Activated naive CD8-positive, alpha-beta T cell treated with anti-CD3 and anti-CD28 coated beads, Interleukin-2, amount 50 U/mL, for 24 hours (primary cell): ENCODE results near the gene SORCS2.

ENCODE experiments used
- ATAC-seq: fragments of 150-1000 bp; cut with Tn5 transposase; one replicate; pipeline ENCODE4 v1.10.0; 2021
- DNase-seq: peaks from one replicate; pipeline ENCODE4 v3.0.0; 2021
- H3K27ac Mint-ChIP-seq: one replicate; pipeline ENCODE4 v1.8.0; 2021; ENCODE audit warnings: mild to moderate bottlenecking, mixed read lengths
- H3K27me3 Mint-ChIP-seq: one replicate; pipeline ENCODE4 v1.8.0; 2021; ENCODE audit warnings: mixed read lengths
- H3K36me3 Mint-ChIP-seq: one replicate; pipeline ENCODE4 v1.8.0; 2021; ENCODE audit warnings: low read depth, mixed read lengths
- H3K4me1 Mint-ChIP-seq: one replicate; pipeline ENCODE4 v1.8.0; 2021; ENCODE audit warnings: mixed read lengths
- H3K4me3 Mint-ChIP-seq: one replicate; pipeline ENCODE4 v1.8.0; 2021; ENCODE audit warnings: mild to moderate bottlenecking, moderate library complexity, mixed read lengths
- H3K9me3 Mint-ChIP-seq: one replicate; pipeline ENCODE4 v1.8.0; 2021; ENCODE audit warnings: mixed read lengths

Gene SORCS2

DNA sequence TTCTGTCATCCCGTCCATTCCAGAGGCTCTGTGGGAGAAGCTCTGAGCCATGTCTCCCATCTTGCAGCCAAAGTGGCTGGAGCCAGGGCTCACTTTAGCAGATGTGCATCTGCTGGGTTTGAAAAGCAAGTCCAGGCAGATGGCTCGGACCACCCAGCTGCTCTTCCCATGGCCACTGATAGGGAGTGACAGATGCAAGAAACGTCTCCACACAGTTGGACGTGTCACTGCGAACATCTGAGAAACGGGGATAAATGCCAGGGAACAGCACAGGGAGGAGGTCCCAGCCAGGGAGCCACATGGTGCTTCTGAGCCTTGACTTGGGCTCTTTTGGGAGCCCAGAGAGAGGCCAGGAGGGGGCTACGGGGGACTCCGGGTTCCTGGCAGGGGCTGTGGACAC lies 505.0 kb downstream of the SORCS2 start:
- no peak for DNase-seq
- Mint-ChIP-seq H3K27ac (no peak overlapping the region), H3K27me3 (peaks cover 3% of the 10 kb centered on the region), H3K4me3 (no peak overlapping the region), H3K9me3 (no peaks in the 10 kb centered on the region), H3K4me1 (no peaks in the 10 kb centered on the region), H3K36me3 (no peaks in the 10 kb centered on the region)
- no peak for ATAC-seq

DNA sequence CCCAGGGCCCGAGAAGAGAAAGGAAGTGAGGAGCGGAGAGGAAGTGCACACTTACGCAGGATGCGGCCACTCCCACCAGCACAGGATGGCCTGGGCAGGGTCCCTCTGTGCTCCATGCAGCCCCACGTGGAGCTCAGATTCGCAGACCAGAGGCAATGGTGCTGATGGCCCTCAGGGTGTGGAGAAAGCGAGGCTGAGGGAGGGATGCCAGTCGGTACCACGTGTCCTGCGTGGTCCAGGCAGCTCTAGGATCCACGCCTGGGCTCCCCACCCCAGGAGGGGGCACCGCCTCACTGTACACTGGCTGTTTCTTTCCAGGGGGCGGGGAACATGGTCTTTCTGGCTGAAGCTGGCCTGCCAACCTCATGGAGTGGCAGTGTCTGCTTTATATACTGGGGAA lies 505.5 kb downstream of the SORCS2 start:
- DNase-seq (no peak), ATAC-seq (no peak)
- H3K27ac Mint-ChIP-seq = no peak overlapping the region
- no peaks in the 10 kb centered on the region for H3K36me3 Mint-ChIP-seq
- no peaks in the 10 kb centered on the region for H3K9me3 Mint-ChIP-seq
- no peak overlapping the region for H3K4me3 Mint-ChIP-seq
- H3K4me1 Mint-ChIP-seq = no peaks in the 10 kb centered on the region
- H3K27me3 Mint-ChIP-seq = peaks cover 3% of the 10 kb centered on the region

DNA sequence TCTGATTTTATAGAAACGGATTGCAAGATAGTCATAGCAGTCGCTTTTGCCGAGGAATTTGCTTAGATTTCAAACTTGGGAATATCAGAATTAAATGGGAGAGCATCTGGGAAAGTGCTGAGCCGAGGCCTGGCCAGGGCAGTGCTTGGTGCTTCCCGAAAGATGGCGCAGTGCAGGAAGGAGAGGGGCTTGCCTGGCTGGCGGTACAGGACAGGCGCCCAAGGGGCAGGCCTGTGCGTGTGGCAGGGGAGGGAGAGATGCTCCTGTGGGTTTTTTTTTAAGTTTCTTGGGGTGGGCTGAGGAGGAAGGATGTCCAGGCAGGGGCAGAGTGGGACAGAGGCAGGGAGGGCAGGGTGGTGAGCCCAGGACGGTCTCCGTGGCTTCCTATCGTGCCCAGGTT lies 506.2 kb downstream of the SORCS2 start:
- Mint-ChIP-seq H3K27ac (no peak overlapping the region), H3K4me3 (no peak overlapping the region), H3K4me1 (no peaks in the 10 kb centered on the region), H3K9me3 (no peaks in the 10 kb centered on the region), H3K36me3 (no peaks in the 10 kb centered on the region), H3K27me3 (peaks cover 3% of the 10 kb centered on the region)
- no peak for DNase-seq
- no peak for ATAC-seq

DNA sequence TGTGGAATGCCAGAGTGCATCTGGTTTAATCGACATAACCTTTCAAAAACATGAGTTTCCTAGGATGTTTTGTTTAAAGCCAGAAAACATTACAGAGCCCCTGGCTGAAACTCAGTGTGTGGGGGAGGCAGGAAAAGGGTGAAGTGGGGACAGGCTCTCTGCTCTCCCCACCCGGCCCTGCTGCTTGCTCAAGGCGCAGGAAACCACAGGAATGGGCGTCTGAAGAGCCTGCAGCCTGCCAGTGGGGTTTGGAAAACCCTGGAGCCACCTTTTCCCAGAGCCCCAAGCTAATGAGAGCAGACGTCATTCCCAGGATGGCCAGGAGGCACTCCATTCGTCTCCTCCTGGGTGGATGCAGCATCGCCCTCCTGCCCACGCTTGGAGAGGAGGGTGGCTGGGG lies 506.7 kb downstream of the SORCS2 start:
- Mint-ChIP-seq H3K4me1 (no peaks in the 10 kb centered on the region), H3K4me3 (no peak overlapping the region), H3K36me3 (no peaks in the 10 kb centered on the region), H3K9me3 (no peaks in the 10 kb centered on the region), H3K27me3 (peaks cover 3% of the 10 kb centered on the region), H3K27ac (no peak overlapping the region)
- DNase-seq (no peak), ATAC-seq (no peak)

DNA sequence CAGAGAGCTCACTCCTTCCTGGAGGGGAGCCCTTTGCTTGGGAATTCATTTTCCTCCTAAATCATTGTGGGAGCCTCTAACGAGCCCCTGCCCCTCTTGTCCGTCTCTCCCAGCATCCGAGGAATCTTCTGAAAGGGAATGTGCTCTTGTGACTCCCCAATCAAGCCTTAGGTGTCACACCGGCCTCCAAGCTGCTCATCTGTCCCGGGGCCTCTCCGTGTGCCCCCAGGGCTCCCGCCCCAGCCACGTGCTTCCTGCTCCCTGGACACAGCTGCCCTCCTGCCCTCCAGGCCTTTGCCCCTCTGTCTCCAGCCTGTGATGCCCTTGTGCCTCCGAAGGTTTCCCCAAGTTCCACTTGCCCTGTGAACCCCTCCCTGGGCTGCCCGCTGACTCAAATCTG lies 507.5 kb downstream of the SORCS2 start:
- Mint-ChIP-seq H3K4me3 (no peak overlapping the region), H3K27ac (no peak overlapping the region), H3K27me3 (peaks cover 3% of the 10 kb centered on the region), H3K4me1 (no peaks in the 10 kb centered on the region), H3K9me3 (no peaks in the 10 kb centered on the region), H3K36me3 (no peaks in the 10 kb centered on the region)
- DNase-seq = no peak
- no peak for ATAC-seq

DNA sequence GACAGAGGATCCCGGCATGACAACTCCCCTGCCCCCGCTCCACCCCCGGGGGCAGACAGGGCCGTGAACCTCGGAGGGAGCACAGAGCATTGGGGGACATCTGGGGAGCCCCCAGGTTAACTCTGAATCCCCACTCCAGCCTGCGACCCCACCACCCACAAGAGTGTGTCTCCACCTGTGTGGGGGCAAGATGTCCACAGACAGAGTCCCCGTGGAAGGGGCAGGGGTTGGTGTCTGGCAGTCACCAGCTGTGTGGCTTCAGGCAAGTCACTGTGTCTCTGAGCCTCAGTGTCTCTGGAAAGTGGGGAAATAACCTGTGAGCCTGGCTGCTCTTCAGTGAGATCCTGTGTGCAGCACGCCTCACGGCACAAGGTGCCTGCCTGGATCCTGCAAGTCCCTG lies 508.3 kb downstream of the SORCS2 start:
- Mint-ChIP-seq H3K4me3 (no peak overlapping the region), H3K27ac (no peak overlapping the region), H3K36me3 (no peaks in the 10 kb centered on the region), H3K9me3 (no peaks in the 10 kb centered on the region), H3K27me3 (peaks cover 3% of the 10 kb centered on the region), H3K4me1 (no peaks in the 10 kb centered on the region)
- no peak for ATAC-seq
- DNase-seq = no peak

DNA sequence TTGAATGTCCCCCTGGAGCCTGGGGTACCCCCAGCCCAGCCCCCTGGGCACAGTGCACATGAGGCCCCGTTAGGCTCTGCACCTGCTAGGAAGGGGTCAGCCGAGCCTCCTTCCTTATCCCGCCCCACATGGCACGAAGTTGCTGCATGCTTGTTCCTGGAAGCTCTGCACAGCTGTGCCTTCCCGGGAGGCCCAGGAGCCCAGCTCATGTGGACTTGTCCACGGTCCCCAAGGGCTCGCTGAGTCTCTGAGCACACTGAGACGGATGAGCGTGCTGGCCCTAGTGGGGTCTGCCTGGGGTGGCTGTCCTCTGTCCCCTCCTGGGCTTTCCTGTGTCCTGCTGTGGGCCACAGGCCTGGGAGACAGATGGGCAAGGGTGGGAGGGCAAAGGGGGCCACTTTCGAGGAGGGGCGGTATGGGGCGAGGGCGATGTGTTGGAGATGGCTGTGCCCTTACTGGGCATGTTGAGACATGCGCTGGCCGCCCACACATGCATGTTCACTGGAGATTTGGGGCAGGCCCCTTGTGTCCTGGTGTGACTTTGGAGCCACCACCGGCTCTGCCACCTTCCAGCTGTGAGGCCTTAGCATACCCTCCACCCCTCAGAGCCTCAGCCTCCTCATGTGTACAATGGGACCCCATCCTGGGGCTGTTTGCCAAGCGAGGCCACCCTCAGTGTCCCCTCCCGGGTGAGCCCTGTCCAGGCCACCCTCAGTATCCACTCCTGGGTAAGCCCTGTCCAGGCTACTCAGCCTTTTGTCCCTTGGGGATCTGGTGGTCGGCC lies 509.7 kb downstream of the SORCS2 start:
- H3K4me1 Mint-ChIP-seq = no peaks in the 10 kb centered on the region
- H3K27ac Mint-ChIP-seq = no peak overlapping the region
- no peak overlapping the region for H3K4me3 Mint-ChIP-seq
- DNase-seq (no peak), ATAC-seq (no peak)
- peaks cover 3% of the 10 kb centered on the region for H3K27me3 Mint-ChIP-seq
- H3K9me3 Mint-ChIP-seq = no peaks in the 10 kb centered on the region
- no peaks in the 10 kb centered on the region for H3K36me3 Mint-ChIP-seq

DNA sequence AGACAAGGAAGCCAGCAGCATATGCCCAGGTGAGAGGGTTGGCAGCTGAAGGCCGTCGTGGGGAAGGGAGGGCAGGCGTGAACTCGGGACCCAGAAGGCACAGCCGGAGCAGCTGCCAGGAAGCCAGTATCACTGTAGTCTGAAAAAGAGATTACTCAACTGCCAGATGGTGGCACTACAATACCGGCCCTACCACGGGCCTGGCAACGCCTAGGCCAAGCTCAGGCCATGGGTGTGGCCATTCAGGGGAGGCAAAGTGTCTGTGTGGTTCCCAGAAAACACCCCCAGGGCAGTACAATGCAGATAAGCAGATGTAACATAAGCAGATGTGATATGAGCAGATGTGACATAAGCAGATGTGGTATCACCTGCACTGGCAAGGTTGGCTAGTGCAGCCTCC lies 511.4 kb downstream of the SORCS2 start:
- no peaks in the 10 kb centered on the region for H3K27me3 Mint-ChIP-seq
- H3K27ac Mint-ChIP-seq = no peak overlapping the region

DNA sequence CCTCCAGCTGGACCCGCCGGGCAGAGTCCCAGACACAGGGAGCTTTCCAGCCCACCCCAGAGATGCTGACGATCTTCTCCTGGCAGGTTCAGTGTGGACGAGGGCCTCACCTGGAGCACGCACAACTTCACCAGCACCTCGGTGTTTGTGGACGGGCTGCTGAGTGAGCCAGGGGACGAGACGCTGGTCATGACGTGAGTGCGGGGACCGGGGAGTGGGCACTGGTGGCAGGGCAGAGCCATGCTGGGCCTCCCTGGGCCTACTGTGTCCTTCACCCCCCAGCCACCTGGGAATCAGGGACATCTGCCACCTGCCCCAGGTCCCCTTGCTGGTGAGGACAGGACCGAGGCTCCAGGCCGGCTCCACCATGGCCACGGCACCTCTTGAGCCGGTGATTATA lies 511.8 kb downstream of the SORCS2 start:
- H3K9me3 Mint-ChIP-seq = no peaks in the 10 kb centered on the region
- ATAC-seq = no peak
- no peak overlapping the region for H3K27ac Mint-ChIP-seq
- H3K27me3 Mint-ChIP-seq = no peaks in the 10 kb centered on the region
- no peak for DNase-seq
- H3K4me3 Mint-ChIP-seq = no peak overlapping the region
- no peaks in the 10 kb centered on the region for H3K36me3 Mint-ChIP-seq
- H3K4me1 Mint-ChIP-seq = no peaks in the 10 kb centered on the region

More for the DNA sequence above, 511.4 kb downstream of the SORCS2 start:
- no peak for ATAC-seq
- Mint-ChIP-seq H3K4me1 (no peaks in the 10 kb centered on the region), H3K36me3 (no peaks in the 10 kb centered on the region), H3K9me3 (no peaks in the 10 kb centered on the region), H3K4me3 (no peak overlapping the region)
- no peak for DNase-seq

DNA sequence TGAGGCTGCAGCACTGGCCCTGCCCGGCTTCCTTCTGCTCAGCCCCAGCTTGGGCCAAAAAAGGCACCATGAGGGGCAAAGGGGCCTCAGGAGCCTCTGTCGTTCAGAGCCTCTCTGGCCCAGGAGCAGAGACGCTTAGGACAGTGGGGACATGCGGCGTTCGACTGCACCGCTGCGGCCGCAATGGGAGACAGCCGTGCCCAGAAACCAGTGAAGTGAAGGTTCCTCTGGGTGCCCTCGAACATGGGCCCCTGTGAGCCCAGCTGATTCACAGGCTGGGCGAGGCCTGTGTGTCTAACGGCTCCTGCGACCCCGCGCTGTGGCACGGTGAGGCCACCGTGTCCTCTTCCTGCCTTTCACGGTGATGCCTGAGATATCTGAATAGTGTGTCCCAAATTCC lies 512.3 kb downstream of the SORCS2 start:
- Mint-ChIP-seq H3K27me3 (no peaks in the 10 kb centered on the region), H3K27ac (no peak overlapping the region), H3K9me3 (no peaks in the 10 kb centered on the region), H3K4me1 (no peaks in the 10 kb centered on the region), H3K36me3 (no peaks in the 10 kb centered on the region), H3K4me3 (no peak overlapping the region)
- no peak for DNase-seq
- no peak for ATAC-seq

DNA sequence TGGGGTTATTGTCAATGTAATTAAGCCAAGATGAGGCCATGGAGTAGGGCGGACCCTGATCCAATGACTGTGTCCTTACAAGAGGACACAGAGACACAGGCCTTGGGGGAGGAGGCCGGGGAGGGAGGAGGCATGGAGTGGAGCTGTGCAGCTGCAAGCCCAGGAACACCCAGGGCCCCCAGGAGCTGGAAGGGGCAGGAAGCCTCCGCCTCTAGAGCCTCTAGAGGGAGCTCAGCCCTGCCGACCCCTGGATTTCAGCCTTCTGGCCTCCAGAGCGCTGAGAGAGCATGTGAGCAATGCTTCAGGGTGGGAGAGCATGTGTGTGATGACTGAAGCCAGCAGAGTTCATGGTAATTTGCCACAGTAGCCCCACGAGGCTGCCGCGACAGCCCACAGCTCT lies 512.7 kb downstream of the SORCS2 start:
- Mint-ChIP-seq H3K27ac (no peak overlapping the region), H3K4me1 (no peaks in the 10 kb centered on the region), H3K4me3 (no peak overlapping the region), H3K9me3 (no peaks in the 10 kb centered on the region), H3K27me3 (no peaks in the 10 kb centered on the region), H3K36me3 (no peaks in the 10 kb centered on the region)
- ATAC-seq = no peak
- no peak for DNase-seq

DNA sequence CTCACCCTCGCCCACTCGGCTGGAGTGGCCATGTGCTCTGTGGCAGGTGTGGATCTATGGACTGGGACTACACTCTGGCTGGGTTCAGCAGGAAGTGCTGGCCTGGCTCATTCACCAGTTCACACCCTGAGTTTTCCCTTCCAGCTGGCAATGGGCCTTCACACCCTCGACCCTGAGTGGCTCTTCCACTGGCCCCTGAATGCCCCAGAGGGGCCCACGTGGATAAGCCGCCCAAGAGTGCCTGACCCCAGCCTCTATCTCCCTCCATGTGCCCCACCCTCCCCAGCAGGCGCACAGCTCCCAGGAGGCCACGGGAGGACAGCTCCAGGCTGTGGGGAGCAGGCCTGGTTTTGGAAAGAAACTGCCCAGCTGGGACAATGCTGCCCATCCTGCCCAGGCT lies 513.3 kb downstream of the SORCS2 start:
- Mint-ChIP-seq H3K27me3 (no peaks in the 10 kb centered on the region), H3K9me3 (no peaks in the 10 kb centered on the region), H3K27ac (no peak overlapping the region), H3K4me3 (no peak overlapping the region), H3K36me3 (no peaks in the 10 kb centered on the region), H3K4me1 (no peaks in the 10 kb centered on the region)
- ATAC-seq (no peak), DNase-seq (no peak)

DNA sequence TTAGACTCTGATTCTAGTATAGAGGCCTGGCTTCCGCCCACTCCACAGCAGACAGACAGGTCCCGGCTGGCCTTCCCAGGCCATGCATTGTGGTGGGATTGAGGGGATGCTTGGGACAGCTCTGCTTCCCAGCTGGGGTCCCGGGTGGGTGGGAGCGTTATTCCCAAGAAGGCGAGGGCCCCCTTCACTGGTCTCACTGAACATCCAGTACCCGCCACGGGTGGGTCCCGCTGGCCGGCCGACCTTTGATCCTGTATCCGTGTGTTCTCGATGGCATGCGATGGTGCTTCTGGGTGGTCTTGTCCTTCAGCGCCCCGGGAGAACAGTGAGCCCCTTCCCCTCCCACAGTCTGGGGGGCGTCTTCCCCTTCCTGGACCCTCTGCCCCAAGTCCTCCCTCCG lies 515.9 kb downstream of the SORCS2 start:
- Mint-ChIP-seq H3K4me1 (no peaks in the 10 kb centered on the region), H3K27ac (no peak overlapping the region), H3K27me3 (no peaks in the 10 kb centered on the region), H3K36me3 (no peaks in the 10 kb centered on the region), H3K9me3 (no peaks in the 10 kb centered on the region), H3K4me3 (no peak overlapping the region)
- DNase-seq (no peak), ATAC-seq (no peak)

DNA sequence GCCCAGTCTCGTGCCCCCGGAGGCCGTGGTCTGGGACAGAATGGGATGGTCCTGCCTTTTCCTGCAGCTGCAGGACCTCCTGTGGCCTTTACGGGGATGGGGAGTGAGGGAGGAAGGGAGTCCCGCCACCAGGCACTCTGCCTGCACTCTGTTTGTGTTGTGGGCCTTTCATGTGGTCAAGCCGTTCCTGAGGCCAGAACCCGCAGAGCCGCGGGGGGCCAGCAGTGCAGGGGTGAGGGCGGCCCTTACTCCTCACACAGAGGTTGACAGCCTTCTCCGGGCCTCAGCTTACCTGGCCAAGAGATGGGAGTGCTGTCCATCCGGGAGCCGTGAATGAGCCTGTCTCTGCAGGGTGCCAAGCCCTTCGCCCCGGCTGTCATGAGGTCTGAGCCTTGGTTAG lies 516.6 kb downstream of the SORCS2 start:
- no peaks in the 10 kb centered on the region for H3K4me1 Mint-ChIP-seq
- no peak overlapping the region for H3K4me3 Mint-ChIP-seq
- no peak overlapping the region for H3K27ac Mint-ChIP-seq
- no peak for DNase-seq
- no peak for ATAC-seq
- no peaks in the 10 kb centered on the region for H3K9me3 Mint-ChIP-seq
- no peaks in the 10 kb centered on the region for H3K36me3 Mint-ChIP-seq
- H3K27me3 Mint-ChIP-seq = no peaks in the 10 kb centered on the region

DNA sequence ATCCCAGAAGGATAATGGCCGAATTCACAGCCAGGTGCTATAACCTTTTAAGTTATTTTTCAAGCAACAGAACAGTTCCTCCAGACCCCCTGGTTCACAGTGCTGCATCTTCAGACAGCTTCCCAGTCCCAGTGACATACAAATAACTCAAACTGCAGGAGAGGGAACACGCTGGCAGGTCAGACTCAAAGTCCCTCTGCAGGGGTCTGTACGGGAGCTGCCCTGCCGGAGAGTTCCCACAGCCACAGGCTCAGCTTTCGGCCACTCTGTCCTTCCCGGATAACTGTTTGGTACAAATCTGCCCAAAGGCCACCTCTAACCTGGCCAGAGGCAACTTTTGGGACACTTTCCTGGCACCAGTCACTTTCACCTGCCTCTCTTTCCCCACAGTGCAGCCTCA lies 517.1 kb downstream of the SORCS2 start:
- H3K27me3 Mint-ChIP-seq = no peaks in the 10 kb centered on the region
- no peak overlapping the region for H3K27ac Mint-ChIP-seq
- no peaks in the 10 kb centered on the region for H3K36me3 Mint-ChIP-seq
- no peaks in the 10 kb centered on the region for H3K4me1 Mint-ChIP-seq
- DNase-seq (no peak), ATAC-seq (no peak)
- H3K4me3 Mint-ChIP-seq = no peak overlapping the region
- H3K9me3 Mint-ChIP-seq = no peaks in the 10 kb centered on the region

DNA sequence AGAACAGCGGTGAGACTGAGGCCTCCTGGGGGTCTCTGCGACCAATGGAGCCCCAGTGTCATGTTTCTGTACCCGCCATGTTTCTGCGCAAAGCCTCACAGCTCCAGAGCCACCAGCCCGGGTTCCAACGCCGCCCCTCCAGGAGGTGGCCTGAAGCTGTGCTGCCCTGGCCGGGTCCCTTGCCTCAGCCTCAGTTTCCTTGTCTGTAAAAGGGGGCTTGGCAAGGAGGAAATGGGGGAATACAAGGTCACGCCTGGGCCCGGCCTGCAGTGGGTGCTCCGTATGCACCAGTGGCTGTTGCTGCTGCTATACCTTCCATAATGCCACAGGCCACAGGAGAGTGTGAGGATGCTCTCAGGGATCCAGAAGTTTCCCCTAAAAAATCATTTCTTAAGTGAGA lies 517.8 kb downstream of the SORCS2 start:
- ATAC-seq = no peak
- H3K27ac Mint-ChIP-seq = no peak overlapping the region

More for the DNA sequence above, 517.8 kb downstream of the SORCS2 start:
- H3K27me3 Mint-ChIP-seq = no peaks in the 10 kb centered on the region
- no peaks in the 10 kb centered on the region for H3K36me3 Mint-ChIP-seq
- no peak for DNase-seq
- H3K9me3 Mint-ChIP-seq = no peaks in the 10 kb centered on the region
- H3K4me3 Mint-ChIP-seq = no peak overlapping the region
- no peaks in the 10 kb centered on the region for H3K4me1 Mint-ChIP-seq
